Measurements from ENCODE around the gene STK32A. TPM values are rescaled to one million over a fixed set of nuclear protein-coding genes. Genes with fewer than 3 reads are reported as not detected.
A peak's percentile ranks its signal among the peaks of the same experiment; 100 is the strongest.

The STK32A gene
- total and polyA plus RNA-seq, 4 donors = 12.1 to 36.3 (median 18.7) TPM

DNA sequence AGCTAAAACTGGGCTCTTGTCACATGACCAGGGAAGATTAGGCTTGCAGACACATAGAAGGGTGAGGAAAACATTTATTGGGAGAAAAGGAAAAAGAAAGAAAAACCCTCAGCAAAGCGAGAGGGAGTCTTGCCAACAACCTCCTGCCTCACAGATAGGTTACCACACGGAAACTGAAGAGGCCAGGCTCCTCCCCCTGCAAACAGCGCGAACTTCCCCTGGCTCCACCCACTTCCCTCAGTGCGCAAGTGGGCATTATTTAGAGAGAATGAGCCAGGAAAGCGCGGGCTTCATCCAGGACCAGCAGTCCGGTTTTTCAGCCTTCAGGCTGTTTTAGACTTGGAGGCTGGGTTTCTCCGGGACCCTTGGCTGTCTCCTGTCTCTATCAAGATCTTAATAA lies 70.3 kb downstream of the STK32A start:
- no peak overlapping the region for H3K27ac ChIP-seq (ENCODE audit: low read depth, low read length)
- no peaks in the 10 kb centered on the region for H3K36me3 ChIP-seq (ENCODE audit: control insufficient read depth, insufficient read depth, low read length)
- H3K9me3 ChIP-seq (ENCODE audit: control insufficient read depth, insufficient read depth, low read length) = no peaks in the 10 kb centered on the region
- H3K4me1 ChIP-seq (ENCODE audit: control insufficient read depth, insufficient read depth, low read length) = no peaks in the 10 kb centered on the region
- 92% methylated on average over 4 of the region's 9 CpGs for WGBS (ENCODE audit: insufficient coverage)
- no peak overlapping the region for H3K4me3 ChIP-seq (ENCODE audit: low read depth, low read length)
- no peaks in the 10 kb centered on the region for H3K27me3 ChIP-seq (ENCODE audit: control insufficient read depth, insufficient read depth, low read length)
- DNase-seq (ENCODE audit: low read depth in 4 of 6, low spot score in 6 of 6) = no peak

DNA sequence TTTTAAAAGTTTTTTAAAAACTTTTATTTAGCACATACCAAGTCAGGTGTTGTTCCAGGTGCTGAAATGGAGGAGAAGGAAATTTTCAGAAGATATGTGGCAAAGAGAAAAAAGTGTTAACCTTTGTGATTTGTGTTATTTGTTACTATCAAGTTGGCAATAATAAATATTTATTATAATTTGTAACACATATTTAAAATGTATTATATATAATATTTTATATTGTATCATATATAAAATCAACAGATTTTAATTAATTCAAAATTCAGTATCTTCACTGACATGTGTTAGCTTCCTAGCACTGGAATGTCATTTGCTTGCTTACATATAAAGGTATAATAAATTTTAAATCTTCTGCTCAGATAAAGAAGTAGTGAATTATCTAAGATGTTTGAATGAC lies 71.5 kb downstream of the STK32A start:
- H3K4me3 ChIP-seq (ENCODE audit: low read depth, low read length) = no peak overlapping the region

DNA sequence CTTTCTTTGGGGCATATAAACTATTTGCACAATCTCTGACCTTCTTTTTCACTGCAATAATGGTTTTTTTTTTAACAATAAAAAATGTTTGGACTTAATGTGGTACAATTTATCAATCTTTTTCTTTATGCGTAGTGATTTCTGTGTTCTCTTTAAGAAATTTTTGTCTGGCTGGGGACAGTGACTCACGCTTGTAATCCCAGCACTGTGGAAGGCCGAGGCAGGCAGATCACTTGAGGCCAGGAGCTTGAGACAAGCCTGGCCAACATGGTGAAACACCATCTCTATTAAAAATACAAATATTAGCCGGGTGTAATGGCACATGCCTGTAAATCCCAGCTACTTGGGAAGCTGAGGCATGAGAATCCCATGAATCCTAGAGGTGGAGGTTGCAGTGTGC lies 72.3 kb downstream of the STK32A start:
- DNase-seq (ENCODE audit: low read depth in 4 of 6, low spot score in 6 of 6) = no peak
- no peaks in the 10 kb centered on the region for H3K36me3 ChIP-seq (ENCODE audit: control insufficient read depth, insufficient read depth, low read length)

More for the DNA sequence above, 71.5 kb downstream of the STK32A start:
- H3K36me3 ChIP-seq (ENCODE audit: control insufficient read depth, insufficient read depth, low read length) = no peaks in the 10 kb centered on the region
- no peaks in the 10 kb centered on the region for H3K9me3 ChIP-seq (ENCODE audit: control insufficient read depth, insufficient read depth, low read length)
- no peaks in the 10 kb centered on the region for H3K27me3 ChIP-seq (ENCODE audit: control insufficient read depth, insufficient read depth, low read length)
- H3K27ac ChIP-seq (ENCODE audit: low read depth, low read length) = no peak overlapping the region
- DNase-seq (ENCODE audit: low read depth in 4 of 6, low spot score in 6 of 6) = no peak
- H3K4me1 ChIP-seq (ENCODE audit: control insufficient read depth, insufficient read depth, low read length) = peaks cover 3% of the 10 kb centered on the region

DNA sequence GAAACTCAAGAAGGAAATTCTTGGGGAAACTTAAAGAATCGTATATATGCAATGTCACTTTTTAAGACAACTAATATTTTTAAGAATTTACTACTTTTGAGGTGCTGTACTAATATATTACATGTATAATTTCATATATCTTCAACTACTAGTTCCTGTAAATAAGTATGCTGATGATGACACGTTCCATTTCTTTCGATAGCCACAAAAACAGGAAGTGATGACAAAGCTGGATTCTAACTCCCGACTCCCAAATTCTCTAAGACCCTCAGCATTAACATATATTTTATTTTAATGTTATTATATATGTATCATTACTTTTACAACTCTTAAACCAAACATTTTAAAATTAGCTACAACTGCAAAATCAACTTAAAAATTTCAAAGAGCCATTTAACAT lies 74.8 kb downstream of the STK32A start:
- Histone ChIP-seq H3K27me3 (ENCODE audit: control insufficient read depth, insufficient read depth, low read length) (no peaks in the 10 kb centered on the region), H3K36me3 (ENCODE audit: control insufficient read depth, insufficient read depth, low read length) (no peaks in the 10 kb centered on the region), H3K9me3 (ENCODE audit: control insufficient read depth, insufficient read depth, low read length) (no peaks in the 10 kb centered on the region), H3K4me3 (ENCODE audit: low read depth, low read length) (no peak overlapping the region), H3K4me1 (ENCODE audit: control insufficient read depth, insufficient read depth, low read length) (peaks cover 3% of the 10 kb centered on the region), H3K27ac (ENCODE audit: low read depth, low read length) (no peak overlapping the region)
- DNase-seq (ENCODE audit: low read depth in 4 of 6, low spot score in 6 of 6) = no peak
- WGBS (ENCODE audit: insufficient coverage) = no CpG with 5 or more reads among the region's 4 CpGs

More for the DNA sequence above, 72.3 kb downstream of the STK32A start:
- WGBS (ENCODE audit: insufficient coverage) = 92% methylated on average over 2 of the region's 4 CpGs
- Histone ChIP-seq H3K9me3 (ENCODE audit: control insufficient read depth, insufficient read depth, low read length) (no peaks in the 10 kb centered on the region), H3K27ac (ENCODE audit: low read depth, low read length) (no peak overlapping the region), H3K4me3 (ENCODE audit: low read depth, low read length) (no peak overlapping the region), H3K27me3 (ENCODE audit: control insufficient read depth, insufficient read depth, low read length) (no peaks in the 10 kb centered on the region), H3K4me1 (ENCODE audit: control insufficient read depth, insufficient read depth, low read length) (peaks cover 3% of the 10 kb centered on the region)

DNA sequence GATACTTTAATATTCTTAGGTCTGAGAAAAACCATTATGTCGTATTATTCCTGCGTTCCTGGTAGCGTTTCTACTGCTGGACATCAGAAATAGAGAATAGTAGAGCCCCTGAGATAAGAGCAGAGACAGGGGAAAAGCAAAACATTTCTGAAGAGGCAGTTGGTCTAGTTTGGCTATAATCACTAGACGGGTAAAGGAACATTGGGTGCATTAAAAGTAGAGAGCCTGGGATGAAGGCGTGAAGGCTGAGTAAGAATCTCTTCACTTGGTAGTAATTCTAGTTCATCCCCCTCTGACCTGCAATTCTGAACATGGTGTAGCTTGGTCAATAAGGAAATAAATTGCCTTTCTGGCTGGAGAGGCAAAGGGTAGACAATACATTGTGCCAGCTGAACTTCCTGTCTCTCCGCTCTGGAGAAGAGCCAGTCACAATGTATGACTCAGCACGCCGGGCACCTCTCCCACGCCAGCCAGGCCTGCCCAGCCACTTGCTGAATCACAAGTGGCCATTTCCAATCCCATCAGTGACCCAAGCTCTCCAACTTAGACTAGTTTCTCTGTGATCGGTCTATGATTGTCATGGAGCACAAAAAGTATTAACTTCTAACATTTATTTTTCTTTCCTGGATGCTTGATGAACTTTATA lies 75.4 kb downstream of the STK32A start:
- Histone ChIP-seq H3K27me3 (ENCODE audit: control insufficient read depth, insufficient read depth, low read length) (no peaks in the 10 kb centered on the region), H3K4me3 (ENCODE audit: low read depth, low read length) (no peak overlapping the region), H3K27ac (ENCODE audit: low read depth, low read length) (no peak overlapping the region), H3K9me3 (ENCODE audit: control insufficient read depth, insufficient read depth, low read length) (no peaks in the 10 kb centered on the region), H3K36me3 (ENCODE audit: control insufficient read depth, insufficient read depth, low read length) (no peaks in the 10 kb centered on the region), H3K4me1 (ENCODE audit: control insufficient read depth, insufficient read depth, low read length) (peaks cover 3% of the 10 kb centered on the region)
- WGBS (ENCODE audit: insufficient coverage) = 72% methylated on average over 9 of the region's 10 CpGs
- DNase-seq (ENCODE audit: low read depth in 4 of 6, low spot score in 6 of 6) = peak in 3 of 6 donors; percentile 11 to 56 (median 39)

DNA sequence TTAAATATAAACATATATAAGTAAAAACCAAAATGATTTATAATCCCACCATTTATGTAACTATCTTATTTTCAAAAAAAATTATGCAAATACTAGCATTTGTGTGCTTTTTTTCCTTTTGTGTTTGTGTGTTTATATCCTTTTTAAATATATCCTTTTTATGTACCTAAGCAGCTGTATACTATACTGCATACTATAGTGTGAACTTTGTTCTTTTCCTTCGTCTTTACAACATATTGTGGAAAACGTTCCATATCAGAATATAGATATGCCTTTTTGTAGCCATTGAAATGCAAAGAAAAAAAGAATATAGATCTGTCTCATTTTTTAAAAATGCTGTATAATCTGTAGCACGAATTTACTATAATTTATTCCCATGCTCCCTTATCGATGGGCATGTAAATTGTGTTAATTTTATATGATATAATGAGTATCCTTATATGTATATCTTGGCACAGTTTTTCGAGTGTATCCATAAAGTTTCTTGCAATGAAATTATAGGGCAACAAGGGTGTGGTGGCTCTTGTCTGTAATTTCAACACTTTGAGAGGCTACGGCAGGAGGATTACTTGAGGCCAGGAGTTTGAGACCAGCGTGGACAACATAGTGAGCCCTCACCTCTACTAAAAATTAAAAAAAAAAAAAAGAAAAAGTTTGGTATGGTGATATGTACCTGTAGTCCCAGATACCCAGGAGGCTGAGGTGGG lies 83.3 kb downstream of the STK32A start:
- no peak for DNase-seq (ENCODE audit: low read depth in 4 of 6, low spot score in 6 of 6)
- Histone ChIP-seq H3K27me3 (ENCODE audit: control insufficient read depth, insufficient read depth, low read length) (no peaks in the 10 kb centered on the region), H3K4me3 (ENCODE audit: low read depth, low read length) (no peak overlapping the region), H3K36me3 (ENCODE audit: control insufficient read depth, insufficient read depth, low read length) (no peaks in the 10 kb centered on the region), H3K4me1 (ENCODE audit: control insufficient read depth, insufficient read depth, low read length) (no peaks in the 10 kb centered on the region), H3K27ac (ENCODE audit: low read depth, low read length) (no peak overlapping the region), H3K9me3 (ENCODE audit: control insufficient read depth, insufficient read depth, low read length) (no peaks in the 10 kb centered on the region)
- WGBS (ENCODE audit: insufficient coverage) = 60% methylated on average over 1 of the region's 7 CpGs

DNA sequence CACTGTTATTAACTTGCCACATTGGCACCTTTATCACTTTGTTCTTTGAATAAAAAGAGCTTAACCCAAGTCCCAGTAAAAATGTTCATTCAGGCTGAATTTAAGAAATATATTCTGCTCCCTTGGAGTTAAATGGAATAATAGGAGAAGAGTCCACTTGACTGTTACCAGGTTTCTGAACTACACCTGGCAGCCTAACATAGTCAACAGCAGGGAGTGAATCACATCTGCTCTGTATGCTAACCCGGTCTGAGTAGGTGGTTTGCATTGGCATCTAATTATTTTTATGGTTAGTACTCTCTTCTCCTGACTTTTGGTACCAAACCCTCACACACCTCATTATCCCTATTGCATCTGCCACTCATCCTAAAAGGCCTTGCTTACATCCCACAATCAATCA lies 86.7 kb downstream of the STK32A start:
- WGBS (ENCODE audit: insufficient coverage) = no CpG with 5 or more reads among the region's 1 CpG
- Histone ChIP-seq H3K36me3 (ENCODE audit: control insufficient read depth, insufficient read depth, low read length) (no peaks in the 10 kb centered on the region), H3K27me3 (ENCODE audit: control insufficient read depth, insufficient read depth, low read length) (no peaks in the 10 kb centered on the region), H3K27ac (ENCODE audit: low read depth, low read length) (no peak overlapping the region), H3K4me1 (ENCODE audit: control insufficient read depth, insufficient read depth, low read length) (no peaks in the 10 kb centered on the region), H3K9me3 (ENCODE audit: control insufficient read depth, insufficient read depth, low read length) (no peaks in the 10 kb centered on the region), H3K4me3 (ENCODE audit: low read depth, low read length) (no peak overlapping the region)
- DNase-seq (ENCODE audit: low read depth in 4 of 6, low spot score in 6 of 6) = no peak

DNA sequence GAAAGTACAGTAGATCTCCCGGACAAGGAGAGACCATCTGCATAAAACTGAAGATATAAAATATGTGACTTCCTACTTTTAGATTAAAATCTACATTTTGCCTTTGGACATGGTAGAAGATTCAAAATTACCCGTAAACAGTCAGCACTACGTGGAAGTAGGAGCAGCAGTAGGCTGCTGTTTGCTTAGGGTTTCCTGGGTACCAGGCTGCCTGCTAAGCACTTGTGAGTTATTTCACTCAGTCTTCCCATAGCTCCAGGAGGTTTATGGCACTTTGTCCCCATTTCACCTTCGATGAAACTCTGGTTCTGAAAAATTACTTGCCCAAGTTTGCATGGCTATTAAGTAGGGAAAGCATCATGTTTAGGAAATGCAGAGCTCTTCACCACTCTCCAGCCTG lies 92.6 kb downstream of the STK32A start:
- no peaks in the 10 kb centered on the region for H3K27me3 ChIP-seq (ENCODE audit: control insufficient read depth, insufficient read depth, low read length)
- WGBS (ENCODE audit: insufficient coverage) = 40% methylated on average over 1 of the region's 4 CpGs

DNA sequence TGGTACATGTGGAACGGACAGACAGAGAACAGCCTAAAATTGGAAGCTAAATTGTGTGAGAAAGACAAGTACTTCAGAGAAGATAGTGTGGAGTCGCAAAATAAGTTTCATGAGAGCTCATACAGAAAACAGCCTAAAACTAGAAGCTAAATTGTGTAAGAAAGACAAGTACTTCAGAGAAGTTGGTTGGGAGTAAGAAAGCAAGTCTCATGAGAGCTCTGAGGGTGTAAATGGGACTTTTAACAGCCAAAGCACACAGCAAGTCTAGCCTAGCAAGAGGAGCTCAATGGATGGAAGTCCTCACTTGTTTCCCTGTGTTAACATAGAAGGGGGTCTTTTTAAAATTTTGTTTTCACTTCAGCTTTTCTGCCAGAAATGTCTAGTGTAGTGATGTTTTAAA lies 93.1 kb downstream of the STK32A start:
- H3K9me3 ChIP-seq (ENCODE audit: control insufficient read depth, insufficient read depth, low read length) = no peaks in the 10 kb centered on the region
- 94% methylated on average over 2 of the region's 2 CpGs for WGBS (ENCODE audit: insufficient coverage)
- no peak for DNase-seq (ENCODE audit: low read depth in 4 of 6, low spot score in 6 of 6)

More for the DNA sequence above, 92.6 kb downstream of the STK32A start:
- H3K4me3 ChIP-seq (ENCODE audit: low read depth, low read length) = no peak overlapping the region
- no peaks in the 10 kb centered on the region for H3K9me3 ChIP-seq (ENCODE audit: control insufficient read depth, insufficient read depth, low read length)
- H3K4me1 ChIP-seq (ENCODE audit: control insufficient read depth, insufficient read depth, low read length) = no peaks in the 10 kb centered on the region
- H3K27ac ChIP-seq (ENCODE audit: low read depth, low read length) = no peak overlapping the region
- no peak for DNase-seq (ENCODE audit: low read depth in 4 of 6, low spot score in 6 of 6)
- H3K36me3 ChIP-seq (ENCODE audit: control insufficient read depth, insufficient read depth, low read length) = no peaks in the 10 kb centered on the region

DNA sequence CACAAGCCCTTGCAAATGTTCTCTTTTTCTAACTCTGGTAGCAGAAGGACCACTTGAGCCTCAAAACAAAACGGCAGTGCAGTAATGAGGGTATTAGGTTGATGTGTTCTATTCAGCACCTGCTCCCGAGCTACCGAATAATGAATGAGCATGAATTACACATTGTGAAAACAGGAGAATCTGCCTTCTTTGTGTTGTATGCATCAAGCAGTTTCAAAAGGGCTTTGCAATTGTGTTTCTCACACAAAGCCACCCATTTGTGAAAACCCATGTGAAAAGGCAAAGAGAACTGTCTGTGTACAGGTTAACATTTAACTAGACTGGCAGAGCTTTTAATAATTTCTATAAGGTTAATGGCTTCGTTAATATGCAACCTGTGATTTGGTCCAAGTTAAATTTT lies 97.8 kb downstream of the STK32A start:
- Histone ChIP-seq H3K36me3 (ENCODE audit: control insufficient read depth, insufficient read depth, low read length) (no peaks in the 10 kb centered on the region), H3K27me3 (ENCODE audit: control insufficient read depth, insufficient read depth, low read length) (no peaks in the 10 kb centered on the region), H3K4me3 (ENCODE audit: low read depth, low read length) (no peak overlapping the region), H3K9me3 (ENCODE audit: control insufficient read depth, insufficient read depth, low read length) (no peaks in the 10 kb centered on the region), H3K27ac (ENCODE audit: low read depth, low read length) (no peak overlapping the region), H3K4me1 (ENCODE audit: control insufficient read depth, insufficient read depth, low read length) (no peaks in the 10 kb centered on the region)
- 5% methylated on average over 3 of the region's 4 CpGs for WGBS (ENCODE audit: insufficient coverage)
- DNase-seq (ENCODE audit: low read depth in 4 of 6, low spot score in 6 of 6) = peak in 2 of 6 donors; percentile 51 to 74

More for the DNA sequence above, 93.1 kb downstream of the STK32A start:
- no peak overlapping the region for H3K4me3 ChIP-seq (ENCODE audit: low read depth, low read length)
- H3K4me1 ChIP-seq (ENCODE audit: control insufficient read depth, insufficient read depth, low read length) = no peaks in the 10 kb centered on the region
- H3K27me3 ChIP-seq (ENCODE audit: control insufficient read depth, insufficient read depth, low read length) = no peaks in the 10 kb centered on the region
- H3K27ac ChIP-seq (ENCODE audit: low read depth, low read length) = no peak overlapping the region
- H3K36me3 ChIP-seq (ENCODE audit: control insufficient read depth, insufficient read depth, low read length) = no peaks in the 10 kb centered on the region
